Ovary (tissue), 9 donors: ENCODE measurements around the gene C1orf87. TPM values are rescaled to one million over a fixed set of nuclear protein-coding genes. Genes with fewer than 3 reads are reported as not detected.

Source experiments
- DNase-seq, 5 donors: peaks; one replicate each; pipeline ENCODE4 v3.0.0-alpha.2; 2019 to 2020
- H3K27ac ChIP-seq, 2 donors: fragments of 200-600 bp; one replicate each; pipeline versions ENCODE4 v1.5.1 to v1.8.0; 2019 to 2022
- H3K27me3 ChIP-seq: fragments of 200-600 bp; one replicate; pipeline ENCODE4 v1.8.0; 2022
- H3K36me3 ChIP-seq: fragments of 200-600 bp; sonication (generic); one replicate; pipeline ENCODE4 v1.5.1; 2019
- H3K4me1 ChIP-seq: one replicate; pipeline ENCODE4 v1.8.1; 2013; ENCODE audit warnings: mild to moderate bottlenecking, moderate library complexity; ENCODE audit not compliant: insufficient read depth
- H3K4me3 ChIP-seq: fragments of 200-600 bp; sonication (generic); one replicate; pipeline ENCODE4 v1.5.1; 2017
- H3K9me3 ChIP-seq, 2 donors: fragments of 200-600 bp in 1 of 2; sonication (generic) in 1 of 2; one replicate each; pipeline versions ENCODE4 v1.5.1 to v1.8.1; 2013 to 2019; ENCODE audit warnings: mild to moderate bottlenecking in 1 of 2, moderate library complexity in 1 of 2
- CTCF ChIP-seq, 3 donors: fragments of 450-650 bp in 2 of 3; fragments of 200-600 bp in 1 of 3; IDR thresholded peaks; one replicate each; pipeline versions ENCODE4 v1.5.1 to v1.8.0; 2016 to 2022; ENCODE audit warnings: antibody characterized with exemption in 3 of 3, mild to moderate bottlenecking in 1 of 3
- EP300 ChIP-seq: sonication (generic); formaldehyde crosslinking; IDR thresholded peaks from one replicate; pipeline ENCODE4 v1.6.1; 2017; ENCODE audit warnings: antibody characterized with exemption
- POLR2A ChIP-seq: fragments of 450-650 bp; IDR thresholded peaks from one replicate; pipeline ENCODE4 v1.6.1; 2017; ENCODE audit warnings: antibody characterized with exemption, mild to moderate bottlenecking, moderate library complexity
- WGBS, 3 donors: extraction: QIAGEN DNeasy Blood & Tissue Kit in 1 of 3; methylation state at CpG; one replicate each; pipeline versions ENCODE4 v1.1.5 to v1.1.7; 2013 to 2017; 5-methylcytosine and 5-hydroxymethylcytosine counted together
- intact Hi-C, 4 donors: fragments of 100-400 bp; cut with DNase I; formaldehyde crosslinking; loops; one replicate each; pipeline versions ENCODE4 v1.11.0 to v1.15.1; 2022 to 2023
- polyA plus RNA-seq, 2 donors: library from polyadenylated mRNA; stranded (reverse); fragments of 200-250 nt in 1 of 2; fragments of 350-450 nt in 1 of 2; fragmentation: Illumina TruSeq in 1 of 2; extraction: RNeasy Lipid Tissue Mini Kit (QIAGEN cat#74804) in 1 of 2; gene quantifications; one replicate each; pipeline ENCODE4 v1.2.3, GENCODE V29; 2013 to 2014
- total RNA-seq, 7 donors: library from RNA; depleted of rRNA in 2 of 7; stranded (reverse); fragments of >200 nt in 2 of 7; fragmentation: NEBNext Ultra II Directional in 3 of 7; extraction: Animal tissue kit (Norgen Biotek cat#: 25700) in 3 of 7; gene quantifications; one replicate each; pipeline versions ENCODE4 v1.1.0 to v1.2.4, GENCODE V29; 2016 to 2023
- donor health status: DM: no; HTN: no; CAD: no; lungs with moderate emphysema.
- donor health status: DM: no; HTN: no; CAD: no.
- donor health status: Bipolar disorder and iron deficiency.
- donor health status: DM: yes; HTN: yes; CAD: no.
- donor health status: DM: no; HTN: no; CAD: no.
- donor health status: DM: yes; HTN: yes; CAD: no.

Gene C1orf87
- total and polyA plus RNA-seq, 9 donors, result 0.04 to 17.6 (median 0.72) TPM; not detected in 2

- Histone ChIP-seq H3K4me1 (no peaks in the 10 kb centered on the region), H3K36me3 (no peaks in the 10 kb centered on the region), H3K27me3 (no peaks in the 10 kb centered on the region), H3K4me3 (no peak overlapping the region), H3K27ac (no peak overlapping the region), H3K9me3 (no peaks in the 10 kb centered on the region)
- TF ChIP-seq POLR2A (no peak), CTCF (IDR thresholded peaks at IDR 0.05) (no peak), EP300 (no peak)
- DNase-seq, result no peak
- intact Hi-C loops, result no loop called here
- 83 to 88% (median 87%) methylated on average over 3 of the region's 3 CpGs for WGBS, 3 donors
Observed at GRCh38 chr1:59967780-59968179, 105.8 kb downstream of the C1orf87 start.

- H3K36me3 ChIP-seq, result no peaks in the 10 kb centered on the region
- H3K4me3 ChIP-seq, result no peak overlapping the region
- 23 to 34% (median 28%) methylated on average over 6 of the region's 6 CpGs for WGBS, 3 donors
- TF ChIP-seq EP300, result no peak
- TF ChIP-seq CTCF (IDR thresholded peaks at IDR 0.05), result no peak
- no peak for TF ChIP-seq POLR2A
- no peaks in the 10 kb centered on the region for H3K4me1 ChIP-seq
- no peak overlapping the region for H3K27ac ChIP-seq
- DNase-seq, result no peak
- H3K9me3 ChIP-seq, result no peaks in the 10 kb centered on the region
- no peaks in the 10 kb centered on the region for H3K27me3 ChIP-seq
- intact Hi-C loops, result no loop called here
Observed at GRCh38 chr1:59967141-59967697, 106.4 kb downstream of the C1orf87 start.

- Histone ChIP-seq H3K4me3 (no peak overlapping the region), H3K36me3 (no peaks in the 10 kb centered on the region), H3K27me3 (no peaks in the 10 kb centered on the region), H3K9me3 (no peaks in the 10 kb centered on the region), H3K4me1 (no peaks in the 10 kb centered on the region), H3K27ac (no peak overlapping the region)
- TF ChIP-seq EP300, result no peak
- intact Hi-C loops, result no loop called here
- no peak for DNase-seq
- 78 to 89% (median 80%) methylated on average over 2 of the region's 2 CpGs for WGBS, 3 donors
Observed at GRCh38 chr1:59952065-59952464, 121.5 kb downstream of the C1orf87 start.

- no peak overlapping the region for H3K27ac ChIP-seq
- intact Hi-C loops, result loop anchor here in 1 of 4 donors (10.0 kb wide), 1 partner anchor 1215 kb away; no protein-coding TSS in a partner anchor
- H3K4me1 ChIP-seq, result no peaks in the 10 kb centered on the region
- DNase-seq, result no peak
- no peaks in the 10 kb centered on the region for H3K9me3 ChIP-seq
- H3K4me3 ChIP-seq, result no peak overlapping the region
- TF ChIP-seq POLR2A (no peak), CTCF (IDR thresholded peaks at IDR 0.05) (no peak), EP300 (no peak)
- H3K27me3 ChIP-seq, result no peaks in the 10 kb centered on the region
- H3K36me3 ChIP-seq, result no peaks in the 10 kb centered on the region
Observed at GRCh38 chr1:59949648-59950047, 123.9 kb downstream of the C1orf87 start.

- Histone ChIP-seq H3K27me3 (no peaks in the 10 kb centered on the region), H3K27ac (no peak overlapping the region), H3K36me3 (no peaks in the 10 kb centered on the region), H3K9me3 (no peaks in the 10 kb centered on the region), H3K4me3 (no peak overlapping the region), H3K4me1 (no peaks in the 10 kb centered on the region)
- WGBS, 3 donors, result 28 to 45% (median 37%) methylated on average over 1 of the region's 1 CpG
- no peak for DNase-seq
- no peak for TF ChIP-seq POLR2A
- intact Hi-C loops, result loop anchor here in 1 of 4 donors (10.0 kb wide), 1 partner anchor 1214 kb away; no protein-coding TSS in a partner anchor
Observed at GRCh38 chr1:59948990-59949389, 124.6 kb downstream of the C1orf87 start.
